H9 (cell line): ENCODE data around the gene MRC2. TPM values are rescaled to one million over a fixed set of nuclear protein-coding genes. Genes with fewer than 3 reads are reported as not detected.
A peak's percentile ranks its signal among the peaks of the same experiment; 100 is the strongest.

Experiments
- DNase-seq: peaks from one replicate; pipeline ENCODE4 v3.0.0-alpha.2; 2017
- H2AFZ ChIP-seq: one replicate; pipeline ENCODE4 v1.6.1; 2013; ENCODE audit warnings: mild to moderate bottlenecking, low read length, control low read depth, moderate library complexity
- H2AK5ac ChIP-seq: 2 replicates; pipeline ENCODE4 v1.6.1; 2013; ENCODE audit warnings: low read length, control low read depth, mixed read lengths; ENCODE audit not compliant: insufficient read length
- H2BK120ac ChIP-seq: one replicate; pipeline ENCODE4 v1.6.1; 2013; ENCODE audit warnings: low read depth, mild to moderate bottlenecking, low read length, control low read depth, inconsistent platforms; ENCODE audit not compliant: poor library complexity, severe bottlenecking
- H2BK12ac ChIP-seq: 2 replicates; pipeline ENCODE4 v1.6.1; 2013; ENCODE audit warnings: low read length, control low read depth, mixed read lengths, low read depth; ENCODE audit not compliant: insufficient read length
- H2BK15ac ChIP-seq: 2 replicates; pipeline ENCODE4 v1.6.1; 2013; ENCODE audit warnings: low read depth, low read length, control low read depth
- H2BK20ac ChIP-seq: one replicate; pipeline ENCODE4 v1.6.1; 2013; ENCODE audit warnings: low read depth, mild to moderate bottlenecking, low read length, control low read depth, inconsistent platforms; ENCODE audit not compliant: poor library complexity, severe bottlenecking
- H2BK5ac ChIP-seq: 2 replicates; pipeline ENCODE4 v1.6.1; 2013; ENCODE audit warnings: low read length, control low read depth, mixed read lengths; ENCODE audit not compliant: insufficient read length
- H3K14ac ChIP-seq: 2 replicates; pipeline ENCODE4 v1.6.1; 2013; ENCODE audit warnings: low read length, control low read depth; ENCODE audit not compliant: insufficient read depth
- H3K18ac ChIP-seq: 2 replicates; pipeline ENCODE4 v1.6.1; 2013; ENCODE audit warnings: low read depth, mild to moderate bottlenecking, mixed read lengths, low read length, control low read depth; ENCODE audit not compliant: insufficient read length
- H3K23ac ChIP-seq: 2 replicates; pipeline ENCODE4 v1.6.1; 2013; ENCODE audit warnings: low read length, control low read depth, mixed read lengths, low read depth; ENCODE audit not compliant: insufficient read length
- H3K23me2 ChIP-seq: 2 replicates; pipeline ENCODE4 v1.6.1; 2013; ENCODE audit warnings: low read depth, mild to moderate bottlenecking, mixed read lengths, low read length, control low read depth; ENCODE audit not compliant: insufficient read length, poor library complexity, severe bottlenecking
- H3K27ac ChIP-seq: 2 replicates; pipeline ENCODE4 v1.5.1; 2013; ENCODE audit warnings: low read length, control low read depth, mixed read lengths, low read depth; ENCODE audit not compliant: insufficient read length
- H3K27me3 ChIP-seq: 2 replicates; pipeline ENCODE4 v1.6.1; 2013; ENCODE audit warnings: low read length, control low read depth, inconsistent platforms; ENCODE audit not compliant: insufficient read depth
- H3K4ac ChIP-seq: 2 replicates; pipeline ENCODE4 v1.6.1; 2013; ENCODE audit warnings: low read depth, mild to moderate bottlenecking, control low read depth, inconsistent platforms, low read length, moderate library complexity
- H3K4me1 ChIP-seq: 2 replicates; pipeline ENCODE4 v1.6.1; 2013; ENCODE audit warnings: low read length, control low read depth, inconsistent platforms; ENCODE audit not compliant: insufficient read depth
- H3K4me2 ChIP-seq: 2 replicates; pipeline ENCODE4 v1.6.1; 2013; ENCODE audit warnings: low read length, control low read depth, mixed read lengths; ENCODE audit not compliant: insufficient read length, insufficient read depth
- H3K56ac ChIP-seq: 2 replicates; pipeline ENCODE4 v1.6.1; 2013; ENCODE audit warnings: low read depth, mild to moderate bottlenecking, mixed read lengths, low read length, control low read depth; ENCODE audit not compliant: insufficient read length
- H3K79me1 ChIP-seq: 2 replicates; pipeline ENCODE4 v1.6.1; 2013; ENCODE audit warnings: low read depth, mild to moderate bottlenecking, moderate library complexity, low read length, control low read depth, inconsistent platforms; ENCODE audit not compliant: insufficient read depth, poor library complexity, severe bottlenecking
- H3K79me2 ChIP-seq: 2 replicates; pipeline ENCODE4 v1.6.1; 2013; ENCODE audit warnings: low read length, control low read depth, inconsistent platforms; ENCODE audit not compliant: insufficient read depth
- H3K9ac ChIP-seq: 2 replicates; pipeline ENCODE4 v1.6.1; 2013; ENCODE audit warnings: low read length, control low read depth, mixed read lengths; ENCODE audit not compliant: insufficient read length; ENCODE audit errors: extremely low read depth
- H3K9me3 ChIP-seq: one replicate; pipeline ENCODE4 v1.6.1; 2013; ENCODE audit warnings: low read depth, low read length, inconsistent platforms; ENCODE audit not compliant: control insufficient read depth
- H3T11ph ChIP-seq: one replicate; pipeline ENCODE4 v1.6.1; 2013; ENCODE audit warnings: mild to moderate bottlenecking, low read length, control low read depth, inconsistent platforms
- H4K20me1 ChIP-seq: one replicate; pipeline ENCODE4 v1.6.1; 2013; ENCODE audit not compliant: control insufficient read depth, insufficient read length, insufficient read depth
- H4K5ac ChIP-seq: 2 replicates; pipeline ENCODE4 v1.6.1; 2013; ENCODE audit warnings: low read depth, mild to moderate bottlenecking, mixed read lengths, low read length, control low read depth; ENCODE audit not compliant: insufficient read length
- H4K8ac ChIP-seq: replicated peaks from 2 replicates; pipeline ENCODE4 v1.6.1; 2013; ENCODE audit warnings: low read length, control low read depth, mixed read lengths, low read depth; ENCODE audit not compliant: insufficient read length
- H4K91ac ChIP-seq: 2 replicates; pipeline ENCODE4 v1.6.1; 2013; ENCODE audit warnings: low read depth, mild to moderate bottlenecking, moderate library complexity, mixed read lengths, low read length, control low read depth; ENCODE audit not compliant: insufficient read length
- H3K27ac Mint-ChIP-seq, 3 experiments: 2 replicates in 2 of 3; 3 replicates in 1 of 3; pipeline ENCODE4 v1.8.0; 2020 to 2021; ENCODE audit warnings: mixed read lengths in 3 of 3, mild to moderate bottlenecking in 1 of 3, moderate library complexity in 1 of 3
- H3K27me3 Mint-ChIP-seq: 2 replicates; pipeline ENCODE4 v1.8.0; 2021; ENCODE audit warnings: low read depth, mild to moderate bottlenecking, moderate library complexity, mixed read lengths
- H3K36me3 Mint-ChIP-seq, 3 experiments: 2 replicates in 2 of 3; 3 replicates in 1 of 3; pipeline ENCODE4 v1.8.0; 2020 to 2021; ENCODE audit warnings: low read depth in 3 of 3, mixed read lengths in 3 of 3; ENCODE audit not compliant: insufficient read depth in 1 of 3
- H3K4me1 Mint-ChIP-seq, 2 experiments: 2 replicates each; pipeline ENCODE4 v1.8.0; 2020; ENCODE audit warnings: mixed read lengths in 2 of 2
- H3K4me3 Mint-ChIP-seq, 2 experiments: 2 replicates in 1 of 2; 3 replicates in 1 of 2; pipeline ENCODE4 v1.8.0; 2020 to 2021; ENCODE audit warnings: mild to moderate bottlenecking in 2 of 2, mixed read lengths in 2 of 2, moderate library complexity in 1 of 2
- H3K9me3 Mint-ChIP-seq, 2 experiments: 2 replicates in 1 of 2; 3 replicates in 1 of 2; pipeline ENCODE4 v1.8.0; 2020; ENCODE audit warnings: mild to moderate bottlenecking in 2 of 2, mixed read lengths in 2 of 2, moderate library complexity in 1 of 2
- WGBS: extraction: QIAGEN DNeasy Blood & Tissue Kit; methylation state at CpG from one replicate; pipeline ENCODE4 v1.1.7; 2013; ENCODE audit warnings: missing lambda C conversion rate, low lambda C conversion rate, mixed read lengths; ENCODE audit not compliant: insufficient read length; ENCODE audit errors: extremely low coverage; 5-methylcytosine and 5-hydroxymethylcytosine counted together
- total RNA-seq: library from RNA; stranded (reverse); gene quantifications from 2 replicates; pipeline ENCODE4 v1.2.1, GENCODE V29; 2021
- TF ChIP-seq, protein P1 (sequence below): fragments of 200-600 bp; sonication (generic); conservative IDR thresholded peaks from 3 replicates; pipeline ENCODE4 v1.8.0; 2021; ENCODE audit warnings: antibody characterized with exemption, mild to moderate bottlenecking

The MRC2 gene
- total RNA-seq, 1 experiment from 2014 or later: 18.7 TPM

DNA sequence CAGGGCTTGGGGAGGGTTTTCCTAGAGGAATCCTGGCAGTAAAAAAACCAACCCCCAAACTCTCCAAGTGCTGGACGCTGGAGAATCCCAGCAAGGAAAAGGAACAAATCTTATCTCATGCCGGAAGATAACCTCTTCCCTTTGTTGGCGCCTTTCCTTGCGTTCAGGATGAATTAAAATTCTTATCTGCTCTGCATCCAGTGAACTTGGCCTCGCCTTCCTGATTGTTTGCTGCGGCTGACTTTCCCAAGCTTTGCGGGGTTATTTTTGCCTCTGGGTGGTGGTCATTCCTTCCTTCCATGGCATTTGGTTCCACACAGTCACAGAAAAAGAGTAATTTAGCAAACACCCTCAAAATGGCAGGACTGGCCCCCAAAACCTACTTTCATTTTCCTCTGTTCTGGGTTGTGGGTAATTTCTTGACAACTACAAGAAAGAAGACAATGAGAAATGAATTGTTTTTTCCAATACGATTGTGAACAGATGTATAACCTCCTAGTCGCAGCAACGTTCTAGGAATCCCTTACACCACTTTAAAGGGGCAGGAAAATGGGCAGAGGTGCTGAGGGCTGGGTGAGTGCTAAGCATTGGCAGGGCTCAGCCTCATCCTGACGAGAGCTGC lies 77.8 kb downstream of the MRC2 start:
- no peak overlapping the region for H3T11ph ChIP-seq
- H3K4me1 ChIP-seq: peaks cover 5% of the 10 kb centered on the region
- TF ChIP-seq, protein P1, sequence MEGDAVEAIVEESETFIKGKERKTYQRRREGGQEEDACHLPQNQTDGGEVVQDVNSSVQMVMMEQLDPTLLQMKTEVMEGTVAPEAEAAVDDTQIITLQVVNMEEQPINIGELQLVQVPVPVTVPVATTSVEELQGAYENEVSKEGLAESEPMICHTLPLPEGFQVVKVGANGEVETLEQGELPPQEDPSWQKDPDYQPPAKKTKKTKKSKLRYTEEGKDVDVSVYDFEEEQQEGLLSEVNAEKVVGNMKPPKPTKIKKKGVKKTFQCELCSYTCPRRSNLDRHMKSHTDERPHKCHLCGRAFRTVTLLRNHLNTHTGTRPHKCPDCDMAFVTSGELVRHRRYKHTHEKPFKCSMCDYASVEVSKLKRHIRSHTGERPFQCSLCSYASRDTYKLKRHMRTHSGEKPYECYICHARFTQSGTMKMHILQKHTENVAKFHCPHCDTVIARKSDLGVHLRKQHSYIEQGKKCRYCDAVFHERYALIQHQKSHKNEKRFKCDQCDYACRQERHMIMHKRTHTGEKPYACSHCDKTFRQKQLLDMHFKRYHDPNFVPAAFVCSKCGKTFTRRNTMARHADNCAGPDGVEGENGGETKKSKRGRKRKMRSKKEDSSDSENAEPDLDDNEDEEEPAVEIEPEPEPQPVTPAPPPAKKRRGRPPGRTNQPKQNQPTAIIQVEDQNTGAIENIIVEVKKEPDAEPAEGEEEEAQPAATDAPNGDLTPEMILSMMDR: no peak
- no peak for DNase-seq
- peak overlapping the region; percentile 83 to 90 for H3K4me3 Mint-ChIP-seq
- H3K23ac ChIP-seq: no peak overlapping the region
- H2AFZ ChIP-seq: no peak overlapping the region
- H3K79me2 ChIP-seq: no peaks in the 10 kb centered on the region
- H4K20me1 ChIP-seq: no peaks in the 10 kb centered on the region
- no peak overlapping the region for H4K91ac ChIP-seq
- H3K4ac ChIP-seq: no peak overlapping the region
- peak overlapping the region; percentile 27 to 95 (median 56); a peak in 3 of 7 replicates for H3K27ac Mint-ChIP-seq
- no peak overlapping the region for H3K14ac ChIP-seq
- no peaks in the 10 kb centered on the region for H3K9me3 ChIP-seq
- no peak overlapping the region for H3K27ac ChIP-seq
- no peak overlapping the region for H3K9ac ChIP-seq
- H3K4me1 Mint-ChIP-seq: peaks cover 27 to 32% of the 10 kb centered on the region in 2 experiments
- peaks cover 7 to 24% (median 20%) of the 10 kb centered on the region in 3 experiments for H3K36me3 Mint-ChIP-seq
- H3K18ac ChIP-seq: no peak overlapping the region
- H2BK5ac ChIP-seq: no peak overlapping the region
- no peak overlapping the region for H4K5ac ChIP-seq
- no peak overlapping the region for H2BK12ac ChIP-seq
- H3K4me2 ChIP-seq: peak overlapping the region; percentile 51
- H3K79me1 ChIP-seq: no peaks in the 10 kb centered on the region
- peaks cover 16 to 27% of the 10 kb centered on the region in 2 experiments for H3K9me3 Mint-ChIP-seq
- peaks cover 40% of the 10 kb centered on the region for H3K27me3 Mint-ChIP-seq
- H2BK15ac ChIP-seq: no peak overlapping the region
- no peak overlapping the region for H2BK120ac ChIP-seq
- no peaks in the 10 kb centered on the region; the same call in 1 of the 2 replicates for H3K27me3 ChIP-seq
- H2BK20ac ChIP-seq: no peak overlapping the region
- H3K56ac ChIP-seq: no peak overlapping the region
- peaks cover 17% of the 10 kb centered on the region for H3K23me2 ChIP-seq
- H2AK5ac ChIP-seq: no peak overlapping the region
- H4K8ac ChIP-seq: no peak overlapping the region
- WGBS: no CpG with 5 or more reads among the region's 11 CpGs
